GM04504 (cell line): ENCODE results near the gene RNF20.
"Not testable (repeated sequence)": the region's sequence is repeated elsewhere in the genome, so short reads cannot be mapped to it uniquely, and the experiment has no call there.

ENCODE experiments used
- DNase-seq: peaks from one replicate; pipeline ENCODE4 v3.0.0-alpha.2; 2012; ENCODE audit warnings: low read depth

The RNF20 gene

DNA sequence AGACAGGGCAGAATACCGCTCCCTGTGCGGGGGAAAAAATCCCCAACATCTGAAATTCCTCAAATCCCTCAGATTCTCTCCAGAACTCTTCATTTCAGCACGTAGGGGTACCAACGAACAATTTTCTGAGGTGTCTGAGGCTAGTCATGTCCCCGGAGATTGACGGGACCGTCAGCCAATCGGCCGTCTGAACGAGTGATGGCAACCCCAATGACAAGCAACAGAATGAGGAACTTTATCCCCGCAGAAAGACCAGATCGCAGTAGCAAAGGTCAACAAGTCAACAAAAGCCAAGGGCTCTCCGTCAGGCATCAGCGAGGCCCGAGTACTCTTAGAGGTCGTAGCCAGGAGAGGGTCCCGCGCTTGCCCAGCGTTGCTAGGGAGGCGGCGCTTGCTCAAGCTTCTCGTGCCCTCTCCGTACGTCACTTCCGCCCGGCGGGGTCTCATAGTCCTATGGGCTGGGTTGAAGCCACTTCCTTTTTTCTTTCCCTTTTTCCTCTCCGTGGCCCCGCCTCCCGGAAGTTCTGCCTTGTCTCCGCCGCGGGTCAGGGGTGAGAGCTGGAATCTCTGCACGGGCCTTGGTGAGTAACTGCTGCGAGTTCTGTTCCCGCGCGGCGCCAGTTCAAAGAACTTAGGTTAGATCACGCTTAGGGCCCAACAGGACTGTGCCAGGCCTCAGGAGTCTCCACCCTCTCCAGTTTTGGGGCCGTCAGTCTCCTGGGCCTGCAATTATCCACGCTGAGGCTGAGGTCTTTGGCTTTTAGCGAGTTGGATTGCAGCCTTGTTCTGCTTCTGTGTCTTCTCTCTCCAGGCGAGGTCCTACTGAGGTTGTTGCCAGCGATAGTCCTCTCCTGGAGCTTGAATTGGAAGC lies at the start of gene RNF20:
RNF20 (plus strand) TSS at position 520 of the 871 bp plus-strand sequence. CDS start 1,571 bp downstream, outside the sequence.
- DNase-seq, result peak; percentile 99

DNA sequence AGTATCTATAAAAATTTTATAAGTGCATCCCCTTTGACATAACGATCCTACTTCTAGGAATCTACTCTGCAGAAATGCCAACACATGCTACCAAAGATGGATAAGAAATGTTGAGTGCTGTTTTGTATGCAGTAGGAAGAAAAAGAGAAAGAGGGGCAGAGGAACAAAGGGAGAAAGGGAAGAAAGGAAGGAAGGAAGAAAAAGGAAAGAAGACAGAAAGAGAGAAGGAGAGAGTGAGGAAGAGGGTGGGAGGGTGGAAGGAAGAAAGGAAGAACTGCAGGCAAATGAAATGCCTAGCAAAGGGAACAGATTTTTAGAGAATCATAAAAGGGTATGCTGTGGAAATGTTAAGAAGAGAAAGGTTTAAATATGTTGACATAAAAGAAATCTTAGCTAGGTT lies 49.6 kb upstream of the RNF20 start:
- DNase-seq, result no peak

- no peak for DNase-seq
Observed at GRCh38 chr9:101485924-101486692, 47.5 kb upstream of the RNF20 start.

GRCh38 chr9:101486693-101487442 lies 46.8 kb upstream of the RNF20 start:
- peak; percentile 28 for DNase-seq

DNA sequence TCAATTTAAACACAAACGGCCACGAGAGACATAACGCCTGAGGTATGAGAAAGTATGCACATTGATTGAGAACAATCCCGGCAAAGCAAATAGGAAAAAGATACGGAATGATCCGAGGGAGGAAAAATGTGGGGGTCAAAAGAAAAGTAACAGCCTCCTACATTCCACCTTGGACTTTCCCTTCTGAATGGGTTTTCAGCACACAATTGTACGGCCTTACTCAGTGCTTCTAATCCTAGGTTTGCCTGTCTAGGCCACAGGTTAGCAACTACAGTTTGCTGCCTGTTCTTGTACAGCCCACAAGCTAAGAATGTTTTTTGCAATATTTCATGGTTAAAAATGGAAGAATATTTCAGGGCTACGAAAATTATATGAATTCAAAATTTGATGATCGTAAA lies 46.2 kb upstream of the RNF20 start:
- no peak for DNase-seq

GRCh38 chr9:101495810-101496209 lies 37.8 kb upstream of the RNF20 start:
- no peak for DNase-seq

DNA sequence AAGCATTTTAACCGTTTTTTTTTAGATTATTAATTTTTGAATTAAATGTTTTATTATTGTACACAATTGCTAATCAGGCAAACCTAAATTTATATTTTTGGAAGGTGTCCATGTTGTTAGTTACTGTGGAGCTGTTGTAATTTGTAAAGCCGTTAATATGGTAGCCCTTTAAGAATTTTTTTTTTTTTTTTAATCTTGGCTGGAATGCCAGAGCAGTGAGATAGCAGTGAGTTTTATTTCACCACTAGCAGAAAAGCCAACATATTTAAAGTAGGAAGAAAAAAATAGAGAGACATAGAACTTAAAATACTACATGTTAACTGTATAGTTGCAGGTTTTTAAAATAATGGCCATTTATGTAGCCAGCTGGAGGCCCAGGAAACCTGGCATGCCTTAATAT lies 35.3 kb upstream of the RNF20 start:
- no peak for DNase-seq

DNA sequence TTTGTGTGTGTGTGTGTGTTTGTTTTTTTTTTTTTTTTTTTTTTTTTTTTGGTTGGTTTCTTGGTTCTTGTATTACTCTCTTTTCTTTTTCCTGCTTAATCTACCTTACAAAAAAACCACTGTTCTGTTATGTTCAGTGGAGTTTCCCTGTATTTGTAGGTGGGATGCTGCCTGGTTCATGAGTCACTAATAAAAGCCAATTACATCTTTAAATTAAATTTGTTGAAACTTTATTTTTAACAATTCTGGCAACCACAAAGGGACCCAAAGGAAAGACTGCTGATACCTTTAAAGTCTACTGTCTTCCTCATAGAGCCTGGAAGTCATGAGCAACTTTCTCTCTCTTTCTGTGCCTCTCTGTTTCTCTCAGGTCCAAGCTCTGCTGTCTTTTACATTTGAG lies 29.5 kb upstream of the RNF20 start:
- no peak for DNase-seq

DNA sequence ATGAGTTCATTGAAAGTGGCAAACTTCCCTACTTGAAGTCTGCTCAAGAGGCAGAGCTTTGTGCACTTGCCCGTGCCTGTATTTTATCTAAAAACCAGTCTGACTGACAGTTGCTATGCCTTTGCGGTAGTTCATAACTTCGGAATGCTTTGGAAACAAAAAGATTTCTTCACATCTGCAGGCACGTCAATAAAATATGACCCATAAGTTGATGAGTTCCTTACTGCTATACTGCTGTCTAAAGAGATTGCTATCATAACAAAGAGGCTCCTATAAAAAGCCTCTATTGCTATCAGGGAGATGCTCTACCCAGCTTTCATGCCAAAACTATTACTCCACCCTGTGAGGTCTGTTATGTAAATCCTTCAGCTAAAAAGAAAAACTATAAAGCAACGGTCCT lies 25.4 kb upstream of the RNF20 start:
- peak; percentile 75 for DNase-seq

DNA sequence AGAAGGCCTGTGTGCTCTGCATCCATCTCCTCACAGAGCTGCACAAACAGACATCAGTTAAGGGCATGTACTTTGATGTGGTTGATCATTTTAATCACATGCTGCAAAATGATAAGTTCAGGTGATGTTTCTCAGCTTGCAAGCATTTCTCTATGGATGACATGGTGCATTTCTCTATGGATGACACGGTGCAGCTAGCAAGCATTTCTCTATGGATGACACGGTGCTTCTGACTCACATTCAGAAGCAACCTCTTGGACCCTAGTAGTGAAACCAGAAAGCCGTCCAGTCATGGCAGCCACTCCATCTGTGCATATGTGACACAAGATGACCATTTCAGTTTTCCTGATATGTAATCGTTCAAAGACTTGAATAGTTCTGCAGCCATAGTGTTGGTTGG lies 24.1 kb upstream of the RNF20 start:
- no peak for DNase-seq

DNA sequence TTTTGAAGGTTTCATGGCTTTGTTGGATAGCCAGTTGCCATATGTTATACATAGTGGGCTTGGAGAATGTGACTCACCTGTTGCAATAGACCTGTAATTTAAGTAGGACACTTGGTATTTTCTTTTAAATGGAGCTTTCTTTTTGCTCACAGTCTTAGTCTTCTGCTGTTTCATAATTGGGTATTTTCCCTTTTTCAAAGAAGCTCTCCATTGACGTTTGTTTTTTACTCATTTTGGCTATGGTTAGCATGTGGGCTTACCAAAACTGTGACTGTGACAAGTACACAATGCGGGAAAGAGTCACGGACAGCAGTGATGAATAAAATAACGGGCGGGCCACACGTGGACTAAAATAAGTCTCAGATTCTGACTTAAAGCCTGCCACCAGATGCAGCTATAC lies 23.2 kb upstream of the RNF20 start:
- no peak for DNase-seq

DNA sequence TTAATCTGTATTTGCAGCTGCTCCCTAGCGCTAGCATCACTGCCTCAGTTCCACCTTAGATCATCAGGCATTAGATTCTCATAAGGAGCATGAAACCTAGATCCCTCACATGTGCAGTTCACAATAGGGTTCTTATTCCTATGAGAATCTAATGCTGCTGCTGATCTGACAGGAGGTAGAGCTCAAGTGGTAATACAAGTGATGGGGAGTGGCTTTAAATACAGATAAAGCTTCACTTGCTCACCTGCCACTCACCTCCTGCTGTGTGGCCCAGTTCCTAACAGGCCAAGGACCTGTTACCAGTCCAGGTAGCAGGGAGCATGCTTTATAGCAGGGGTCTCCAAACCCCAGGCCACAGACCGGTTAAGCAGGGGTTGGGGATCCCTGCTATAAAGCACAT lies 22.6 kb upstream of the RNF20 start:
- DNase-seq, result no peak

DNA sequence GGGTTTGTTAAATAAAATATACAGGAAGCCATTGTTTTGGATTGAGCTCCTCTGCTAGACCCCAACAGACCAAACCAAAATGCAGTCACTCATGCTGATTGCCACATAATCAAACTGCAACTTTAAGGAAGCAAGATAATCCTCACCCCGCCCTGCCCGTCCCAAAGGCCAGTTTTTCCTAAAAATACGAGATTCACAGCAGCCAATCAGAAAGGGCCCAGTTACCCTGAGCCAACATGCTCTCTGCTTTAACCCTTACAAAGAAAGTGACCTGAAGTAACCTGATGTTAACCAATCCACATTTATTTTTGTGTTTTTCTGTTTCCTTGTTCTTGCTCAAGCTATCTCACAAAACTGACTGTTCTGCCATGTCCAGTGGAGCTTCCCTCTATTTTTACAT lies 21.5 kb upstream of the RNF20 start:
- no peak for DNase-seq

- DNase-seq, result no peak
Observed at GRCh38 chr9:101513351-101513750, 20.3 kb upstream of the RNF20 start.

GRCh38 chr9:101514071-101514470 lies 19.6 kb upstream of the RNF20 start:
- DNase-seq, result no peak

DNA sequence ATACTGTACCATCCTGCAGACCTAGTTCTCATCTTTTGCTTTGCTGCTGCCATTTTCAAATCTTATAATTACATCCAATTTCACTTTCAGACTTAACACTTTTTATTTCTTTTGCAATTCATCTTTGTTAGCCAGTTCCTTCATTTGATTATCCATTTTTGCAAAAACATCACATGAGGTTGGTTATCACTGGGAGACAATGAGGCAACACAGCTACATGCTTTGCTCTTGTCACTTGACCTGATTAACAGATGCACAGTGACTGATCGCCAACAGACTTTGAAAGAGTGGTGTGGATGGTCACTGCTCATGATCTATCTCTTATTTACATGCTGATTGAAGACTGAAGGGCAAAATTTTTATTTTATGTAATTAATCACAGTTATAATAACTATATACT lies 17.0 kb upstream of the RNF20 start:
- no peak for DNase-seq

DNA sequence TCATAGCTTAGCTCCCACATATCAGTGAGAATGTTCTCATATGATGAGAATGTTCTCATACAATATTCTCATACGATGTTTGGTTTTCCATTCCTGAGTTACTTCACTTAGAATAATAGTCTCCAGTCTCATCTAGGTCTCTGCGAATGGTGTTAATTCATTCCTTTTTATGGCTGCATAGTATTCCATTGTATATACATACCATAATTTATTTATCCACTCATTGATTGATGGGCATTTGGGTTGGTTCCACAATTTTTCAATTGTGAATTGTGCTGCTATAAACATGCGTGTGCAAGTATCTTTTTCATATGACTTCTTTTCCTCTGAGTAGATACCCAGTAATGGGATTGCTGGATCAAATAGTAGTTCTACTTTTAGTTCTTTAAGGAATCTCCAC lies 15.2 kb upstream of the RNF20 start:
- DNase-seq, result not testable (repeated sequence)

DNA sequence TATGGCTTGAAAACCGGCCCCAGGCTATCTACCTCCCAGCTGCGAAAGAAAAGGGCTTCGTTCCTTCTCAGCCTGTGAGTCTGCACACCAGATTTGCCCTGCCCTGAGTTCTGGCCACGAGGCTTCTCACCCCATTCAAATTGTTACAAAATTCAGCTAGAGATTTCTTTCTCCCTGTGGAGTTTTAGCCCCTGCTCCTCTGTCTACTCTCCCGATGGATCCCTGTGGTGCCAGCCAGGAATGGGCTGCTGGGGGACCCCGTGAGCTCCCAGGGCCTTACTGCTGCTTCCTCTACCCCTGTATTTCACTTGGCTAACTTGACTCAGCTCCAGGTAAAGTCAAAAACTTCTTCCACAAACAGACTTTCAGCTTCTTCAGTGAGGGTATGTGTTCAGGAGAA lies 9.3 kb upstream of the RNF20 start:
- no peak for DNase-seq

DNA sequence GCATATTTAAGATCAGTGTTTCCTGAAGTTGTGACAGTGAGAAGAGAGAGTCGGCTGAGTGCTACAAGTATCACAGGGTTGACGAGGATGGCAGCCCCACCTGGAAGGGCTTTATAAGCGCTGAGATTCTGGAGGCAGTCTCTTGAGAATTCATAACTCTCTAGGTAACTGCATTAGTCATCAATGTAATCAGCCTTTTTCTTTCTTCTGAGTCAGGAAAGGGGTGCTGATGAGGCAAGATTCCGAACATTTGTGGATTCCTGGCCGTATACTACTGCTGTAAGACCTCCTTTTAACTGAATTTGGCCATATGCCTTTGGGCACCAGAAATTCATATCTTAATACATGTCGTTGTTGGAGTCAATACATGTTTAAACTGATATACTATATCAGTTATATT lies 6.6 kb upstream of the RNF20 start:
- no peak for DNase-seq

- DNase-seq, result no peak
Observed at GRCh38 chr9:101528015-101528414, 5.6 kb upstream of the RNF20 start.

- peak; percentile 55 for DNase-seq
Observed at GRCh38 chr9:101530076-101530711, 3.5 kb upstream of the RNF20 start.

DNA sequence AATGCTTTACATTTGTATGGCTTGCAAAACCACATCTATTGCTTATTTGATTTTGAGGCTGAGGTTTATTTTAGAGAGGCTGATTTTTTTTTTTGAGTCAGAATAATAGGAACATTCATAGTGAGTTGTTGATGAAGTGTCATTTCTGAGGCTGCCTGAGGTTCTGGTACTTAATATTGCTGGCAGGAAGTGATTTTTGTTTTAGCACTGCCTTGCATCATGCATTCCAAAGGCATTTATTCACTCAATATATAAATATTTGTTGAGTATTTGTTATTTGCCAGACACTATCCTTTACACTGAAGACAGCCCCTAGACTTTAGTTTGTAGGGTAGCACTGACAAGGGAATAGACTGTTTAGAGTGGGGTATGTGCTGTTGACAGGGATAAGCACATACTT lies 2.7 kb downstream of the RNF20 start:
- no peak for DNase-seq
